A549 (cell line): ENCODE results near the gene KCNQ1OT1. TPM values are rescaled to one million over a fixed set of nuclear protein-coding genes. Genes with fewer than 3 reads are reported as not detected.
A peak's percentile ranks its signal among the peaks of the same experiment; 100 is the strongest.

Source experiments
- ATAC-seq, 2 experiments: fragments of 200-7000 bp in 1 of 2; fragments of >200 bp in 1 of 2; cut with Nextera tagmentation in 1 of 2; cut with Tn5 transposase in 1 of 2; 3 replicates each; pipeline versions ENCODE4 v1.8.0 to v1.9.1; 2018 to 2020; ENCODE audit warnings: mild to moderate bottlenecking in 1 of 2, moderate library complexity in 1 of 2
- CTCF ChIA-PET: fragments of 300-600 bp; sonication (Branson Sonifier 250); formaldehyde crosslinking; extraction: SDS; loops from one replicate; lab custom pipeline; 2021; ENCODE audit warnings: antibody characterized with exemption, inconsistent platforms; lab: Yijun Ruan, JAX
- POLR2A ChIA-PET: fragments of 350-600 bp; formaldehyde crosslinking; extraction: SDS; loops from one replicate; lab custom pipeline; 2021; ENCODE audit warnings: antibody characterized with exemption, inconsistent platforms; lab: Yijun Ruan, JAX
- DNase-seq, 2 experiments: peaks; one replicate each; pipeline versions ENCODE4 v3.0.0 to v3.0.0-alpha.2; 2011 to 2016; ENCODE audit warnings: low read depth in 1 of 2, low spot score in 1 of 2
- FAIRE-seq: peaks from 2 replicates; lab custom pipeline; 2011; peaks lifted over from hg19 to GRCh38; lab: Jason Lieb, UNC
- H3K27ac ChIP-seq, 2 experiments: fragments of >200 bp; sonication (Bioruptor Twin); formaldehyde crosslinking; 3 replicates each; pipeline ENCODE4 v1.5.1; 2016 to 2017
- H3K4me1 ChIP-seq: fragments of >200 bp; sonication (Bioruptor Twin); formaldehyde crosslinking; 3 replicates; pipeline ENCODE4 v1.6.1; 2016
- H3K4me2 ChIP-seq: fragments of >200 bp; sonication (Bioruptor Twin); formaldehyde crosslinking; 3 replicates; pipeline ENCODE4 v1.6.1; 2016
- H3K4me3 ChIP-seq: fragments of >200 bp; sonication (Bioruptor Twin); formaldehyde crosslinking; 3 replicates; pipeline ENCODE4 v1.5.1; 2016
- H3K9me3 ChIP-seq: fragments of >200 bp; sonication (Bioruptor Twin); formaldehyde crosslinking; 3 replicates; pipeline ENCODE4 v1.6.1; 2016
- ATOH8 ChIP-seq: fragments of 250-450 bp; sonication (Bioruptor Pico); IDR thresholded peaks from 2 replicates; pipeline ENCODE4 v1.5.0; 2020; ENCODE audit warnings: low read depth, mild to moderate bottlenecking, moderate library complexity
- BHLHE40 ChIP-seq: IDR thresholded peaks from 2 replicates; pipeline ENCODE4 v1.6.1; 2012; ENCODE audit warnings: low read depth, low read length, inconsistent platforms
- CBX2 ChIP-seq: fragments of 200-600 bp; sonication (generic); IDR thresholded peaks from 2 replicates; pipeline ENCODE4 v1.6.1; 2016; ENCODE audit warnings: low read depth, mild to moderate bottlenecking, borderline replicate concordance
- CEBPB ChIP-seq, 2 experiments: fragments of >200 bp in 1 of 2; sonication (Bioruptor Twin) in 1 of 2; formaldehyde crosslinking in 1 of 2; IDR thresholded peaks; 2 replicates each; pipeline ENCODE4 v1.6.1; 2012 to 2016
- CHD2 ChIP-seq: fragments of 150-350 bp; IDR thresholded peaks from 2 replicates; pipeline ENCODE4 v1.6.1; 2014; ENCODE audit warnings: low read length; ENCODE audit not compliant: partially characterized antibody
- E2F6 ChIP-seq: IDR thresholded peaks from 2 replicates; pipeline ENCODE4 v1.6.1; 2012; ENCODE audit warnings: low read depth, borderline replicate concordance
- EHMT2 ChIP-seq: fragments of 200-600 bp; sonication (generic); IDR thresholded peaks from 2 replicates; pipeline ENCODE4 v1.6.1; 2016; ENCODE audit warnings: antibody characterized with exemption, low read depth, mild to moderate bottlenecking, moderate library complexity
- ESRRA ChIP-seq: fragments of 150-350 bp; IDR thresholded peaks from 2 replicates; pipeline ENCODE4 v1.6.1; 2014; ENCODE audit warnings: mild to moderate bottlenecking, low read length, borderline replicate concordance
- FOSB ChIP-seq: fragments of 250-450 bp; sonication (Bioruptor Pico); IDR thresholded peaks from 2 replicates; pipeline ENCODE4 v1.5.0; 2020; ENCODE audit warnings: mild to moderate bottlenecking, moderate library complexity
- FOXS1 ChIP-seq: fragments of 250-450 bp; sonication (Bioruptor Pico); IDR thresholded peaks from 2 replicates; pipeline ENCODE4 v1.5.0; 2020; ENCODE audit warnings: mild to moderate bottlenecking, moderate library complexity
- GATA3 ChIP-seq: IDR thresholded peaks from 2 replicates; pipeline ENCODE4 v1.6.1; 2012; ENCODE audit warnings: borderline replicate concordance
- MAX ChIP-seq: IDR thresholded peaks from 2 replicates; pipeline ENCODE4 v1.6.1; 2012
- RCOR1 ChIP-seq: fragments of 150-350 bp; IDR thresholded peaks from 2 replicates; pipeline ENCODE4 v1.6.1; 2014; ENCODE audit warnings: antibody characterized with exemption, low read length, low read depth
- TFCP2L1 ChIP-seq: fragments of 250-450 bp; sonication (Bioruptor Pico); IDR thresholded peaks from 2 replicates; pipeline ENCODE4 v1.5.0; 2021; ENCODE audit warnings: mild to moderate bottlenecking
- ZC3H11A ChIP-seq: fragments of 450-650 bp; IDR thresholded peaks from 2 replicates; pipeline ENCODE4 v1.6.1; 2014; ENCODE audit warnings: antibody characterized with exemption, mild to moderate bottlenecking
- WGBS: methylation state at CpG from one replicate; pipeline ENCODE4 v1.1.6; 2017; ENCODE audit errors: missing lambda C conversion rate; 5-methylcytosine and 5-hydroxymethylcytosine counted together
- polyA plus RNA-seq, 4 experiments: library from polyadenylated mRNA; depleted of rRNA in 3 of 4; stranded (reverse); fragments of >200 nt; fragmentation: RNase III in 1 of 4; extraction: RNeasy Plus Mini Kit Qiagen cat#74134 plus additional on column Dnase treatment in 1 of 4; gene quantifications; 2 replicates in 3 of 4; 3 replicates in 1 of 4; pipeline ENCODE4 v1.2.3, GENCODE V29; 2011 to 2017
- TF ChIP-seq, protein P1 (sequence below): fragments of >200 bp; sonication (Bioruptor Twin); formaldehyde crosslinking; IDR thresholded peaks from 3 replicates; pipeline ENCODE4 v1.5.1; 2016
- TF ChIP-seq, protein P2 (sequence below): fragments of 150-350 bp; IDR thresholded peaks from 2 replicates; pipeline ENCODE4 v1.6.1; 2014; ENCODE audit warnings: low read depth, mild to moderate bottlenecking, low read length
- TF ChIP-seq, protein P3 (sequence below): fragments of 200-600 bp; sonication (generic); IDR thresholded peaks from 2 replicates; pipeline ENCODE4 v1.6.1; 2016; ENCODE audit warnings: antibody characterized with exemption, mild to moderate bottlenecking, moderate library complexity

Gene KCNQ1OT1
- polyA plus RNA-seq, 2 of the 4 experiments (the other 2 are of a cell fraction): 0.03 to 0.13 TPM

GRCh38 chr11:2709429-2709828 lies 9.6 kb upstream of the KCNQ1OT1 start:
- no peak for ATAC-seq
- Histone ChIP-seq H3K27ac (no peak overlapping the region), H3K4me1 (no peaks in the 10 kb centered on the region), H3K4me3 (no peak overlapping the region), H3K9me3 (no peaks in the 10 kb centered on the region), H3K4me2 (no peak overlapping the region)
- no peak for DNase-seq
- TF ChIP-seq CEBPB (IDR thresholded peaks at IDR 0.05): peak; percentile 76 to 88
- no peak for TF ChIP-seq FOSB
- 51% methylated on average over 8 of the region's 8 CpGs for WGBS
- POLR2A ChIA-PET: no interaction called here
- CTCF ChIA-PET: interaction anchor here (2.0 kb wide), 1 partner anchor 10 kb away, joined by 10 read pairs; no protein-coding TSS in a partner anchor
- FAIRE-seq: no peak

DNA sequence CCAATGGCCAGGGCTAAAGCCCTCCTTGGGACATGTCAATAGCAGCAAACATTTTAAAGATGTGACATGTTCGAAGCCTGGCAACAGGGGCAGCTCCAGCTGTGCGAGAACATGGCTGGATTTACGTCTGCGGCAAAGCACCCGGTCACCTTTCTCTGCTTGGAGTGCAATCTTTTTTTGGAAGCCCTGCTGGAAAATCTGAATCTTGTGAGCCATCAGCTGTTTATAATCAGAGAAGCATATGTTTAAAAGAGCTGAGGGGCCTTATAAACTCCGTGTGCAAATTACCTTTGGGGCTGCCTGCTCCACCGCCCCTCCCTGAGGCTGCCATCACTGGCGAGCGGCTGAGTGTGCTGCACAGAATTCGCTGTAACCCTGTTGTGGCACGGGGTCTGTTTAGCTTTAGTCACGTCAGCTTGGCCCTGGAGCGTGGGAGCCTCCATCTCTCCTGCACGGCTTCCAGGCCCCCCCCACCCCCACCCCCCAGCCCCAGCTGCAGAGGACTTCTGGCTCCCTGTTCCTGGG lies 9.0 kb upstream of the KCNQ1OT1 start:
- TF ChIP-seq CHD2: no peak
- TF ChIP-seq ATOH8: no peak
- no peaks in the 10 kb centered on the region for H3K4me1 ChIP-seq
- 71% methylated on average over 11 of the region's 14 CpGs for WGBS
- FAIRE-seq (no peak), DNase-seq (no peak), ATAC-seq (no peak)
- no peak overlapping the region for H3K4me3 ChIP-seq
- no peak overlapping the region for H3K27ac ChIP-seq
- POLR2A ChIA-PET: no interaction called here
- no peaks in the 10 kb centered on the region for H3K9me3 ChIP-seq
- CTCF ChIA-PET: interaction anchor here (1.4 to 2.0 kb wide), 3 partner anchors 11 to 17 kb away, joined by 4 to 10 read pairs (median 5); no protein-coding TSS in a partner anchor
- no peak overlapping the region for H3K4me2 ChIP-seq

GRCh38 chr11:2708151-2708581 lies 8.4 kb upstream of the KCNQ1OT1 start:
- TF ChIP-seq GATA3: no peak
- no peak for TF ChIP-seq E2F6
- TF ChIP-seq ZC3H11A: no peak
- TF ChIP-seq FOXS1 (CRISPR knock-in tag): no peak
- TF ChIP-seq, protein P1, sequence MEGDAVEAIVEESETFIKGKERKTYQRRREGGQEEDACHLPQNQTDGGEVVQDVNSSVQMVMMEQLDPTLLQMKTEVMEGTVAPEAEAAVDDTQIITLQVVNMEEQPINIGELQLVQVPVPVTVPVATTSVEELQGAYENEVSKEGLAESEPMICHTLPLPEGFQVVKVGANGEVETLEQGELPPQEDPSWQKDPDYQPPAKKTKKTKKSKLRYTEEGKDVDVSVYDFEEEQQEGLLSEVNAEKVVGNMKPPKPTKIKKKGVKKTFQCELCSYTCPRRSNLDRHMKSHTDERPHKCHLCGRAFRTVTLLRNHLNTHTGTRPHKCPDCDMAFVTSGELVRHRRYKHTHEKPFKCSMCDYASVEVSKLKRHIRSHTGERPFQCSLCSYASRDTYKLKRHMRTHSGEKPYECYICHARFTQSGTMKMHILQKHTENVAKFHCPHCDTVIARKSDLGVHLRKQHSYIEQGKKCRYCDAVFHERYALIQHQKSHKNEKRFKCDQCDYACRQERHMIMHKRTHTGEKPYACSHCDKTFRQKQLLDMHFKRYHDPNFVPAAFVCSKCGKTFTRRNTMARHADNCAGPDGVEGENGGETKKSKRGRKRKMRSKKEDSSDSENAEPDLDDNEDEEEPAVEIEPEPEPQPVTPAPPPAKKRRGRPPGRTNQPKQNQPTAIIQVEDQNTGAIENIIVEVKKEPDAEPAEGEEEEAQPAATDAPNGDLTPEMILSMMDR: no peak
- TF ChIP-seq, protein P2, sequence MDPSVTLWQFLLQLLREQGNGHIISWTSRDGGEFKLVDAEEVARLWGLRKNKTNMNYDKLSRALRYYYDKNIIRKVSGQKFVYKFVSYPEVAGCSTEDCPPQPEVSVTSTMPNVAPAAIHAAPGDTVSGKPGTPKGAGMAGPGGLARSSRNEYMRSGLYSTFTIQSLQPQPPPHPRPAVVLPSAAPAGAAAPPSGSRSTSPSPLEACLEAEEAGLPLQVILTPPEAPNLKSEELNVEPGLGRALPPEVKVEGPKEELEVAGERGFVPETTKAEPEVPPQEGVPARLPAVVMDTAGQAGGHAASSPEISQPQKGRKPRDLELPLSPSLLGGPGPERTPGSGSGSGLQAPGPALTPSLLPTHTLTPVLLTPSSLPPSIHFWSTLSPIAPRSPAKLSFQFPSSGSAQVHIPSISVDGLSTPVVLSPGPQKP: no peak
- no peak for TF ChIP-seq BHLHE40
- no peak for TF ChIP-seq CBX2
- TF ChIP-seq MAX: no peak
- no peak for TF ChIP-seq ESRRA
- TF ChIP-seq RCOR1: no peak
- TF ChIP-seq TFCP2L1 (CRISPR knock-in tag): no peak
- TF ChIP-seq, protein P3, sequence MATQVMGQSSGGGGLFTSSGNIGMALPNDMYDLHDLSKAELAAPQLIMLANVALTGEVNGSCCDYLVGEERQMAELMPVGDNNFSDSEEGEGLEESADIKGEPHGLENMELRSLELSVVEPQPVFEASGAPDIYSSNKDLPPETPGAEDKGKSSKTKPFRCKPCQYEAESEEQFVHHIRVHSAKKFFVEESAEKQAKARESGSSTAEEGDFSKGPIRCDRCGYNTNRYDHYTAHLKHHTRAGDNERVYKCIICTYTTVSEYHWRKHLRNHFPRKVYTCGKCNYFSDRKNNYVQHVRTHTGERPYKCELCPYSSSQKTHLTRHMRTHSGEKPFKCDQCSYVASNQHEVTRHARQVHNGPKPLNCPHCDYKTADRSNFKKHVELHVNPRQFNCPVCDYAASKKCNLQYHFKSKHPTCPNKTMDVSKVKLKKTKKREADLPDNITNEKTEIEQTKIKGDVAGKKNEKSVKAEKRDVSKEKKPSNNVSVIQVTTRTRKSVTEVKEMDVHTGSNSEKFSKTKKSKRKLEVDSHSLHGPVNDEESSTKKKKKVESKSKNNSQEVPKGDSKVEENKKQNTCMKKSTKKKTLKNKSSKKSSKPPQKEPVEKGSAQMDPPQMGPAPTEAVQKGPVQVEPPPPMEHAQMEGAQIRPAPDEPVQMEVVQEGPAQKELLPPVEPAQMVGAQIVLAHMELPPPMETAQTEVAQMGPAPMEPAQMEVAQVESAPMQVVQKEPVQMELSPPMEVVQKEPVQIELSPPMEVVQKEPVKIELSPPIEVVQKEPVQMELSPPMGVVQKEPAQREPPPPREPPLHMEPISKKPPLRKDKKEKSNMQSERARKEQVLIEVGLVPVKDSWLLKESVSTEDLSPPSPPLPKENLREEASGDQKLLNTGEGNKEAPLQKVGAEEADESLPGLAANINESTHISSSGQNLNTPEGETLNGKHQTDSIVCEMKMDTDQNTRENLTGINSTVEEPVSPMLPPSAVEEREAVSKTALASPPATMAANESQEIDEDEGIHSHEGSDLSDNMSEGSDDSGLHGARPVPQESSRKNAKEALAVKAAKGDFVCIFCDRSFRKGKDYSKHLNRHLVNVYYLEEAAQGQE: no peak
- no peak for TF ChIP-seq CHD2
- no peak for TF ChIP-seq EHMT2
- Histone ChIP-seq H3K4me2 (no peak overlapping the region), H3K9me3 (no peaks in the 10 kb centered on the region), H3K4me1 (no peaks in the 10 kb centered on the region), H3K4me3 (no peak overlapping the region), H3K27ac (no peak overlapping the region)
- CTCF ChIA-PET: interaction anchor here (1.0 to 2.0 kb wide), 4 partner anchors 11 to 21 kb away, joined by 3 to 10 read pairs (median 4); no protein-coding TSS in a partner anchor
- FAIRE-seq: no peak
- WGBS: 60% methylated on average over 10 of the region's 11 CpGs
- POLR2A ChIA-PET: no interaction called here
- no peak; a peak in 1 of 6 replicates for ATAC-seq
- DNase-seq: no peak
